HepG2 (cell line): ENCODE data around the gene TSHB. TPM values are rescaled to one million over a fixed set of nuclear protein-coding genes. Genes with fewer than 3 reads are reported as not detected.

Experiments used
- ATAC-seq: fragments of 200-7000 bp; cut with Tn5 transposase; 3 replicates; pipeline ENCODE4 v1.9.1; 2020; ENCODE audit warnings: mild to moderate bottlenecking, moderate library complexity
- BruUV-seq: library from RNA; stranded (reverse); fragments of 400-500 nt; replicated peaks from 2 replicates; lab custom pipeline; 2021; lab: Mats Ljungman, UMichigan
- CTCF ChIA-PET: fragments of 300-600 bp; formaldehyde crosslinking; extraction: SDS; loops from one replicate; lab custom pipeline; 2021; ENCODE audit warnings: low total read pairs, inconsistent platforms, low intra/inter-chr PET ratio; lab: Yijun Ruan, JAX
- POLR2A ChIA-PET: fragments of 350-600 bp; sonication (Branson Sonifier 250); formaldehyde crosslinking; loops from one replicate; lab custom pipeline; 2020; ENCODE audit warnings: antibody characterized with exemption, inconsistent platforms; lab: Yijun Ruan, JAX
- DNase-seq: peaks from one replicate; pipeline ENCODE4 v3.0.0-alpha.2; 2015; ENCODE audit warnings: low spot score
- FAIRE-seq: peaks from 3 replicates; lab custom pipeline; 2011; peaks lifted over from hg19 to GRCh38; lab: Jason Lieb, UNC
- H2AFZ ChIP-seq: one replicate; pipeline ENCODE4 v1.6.1; 2011; ENCODE audit warnings: low read length, inconsistent platforms
- H3K27ac ChIP-seq: fragments of 300-600 bp; 3 replicates; pipeline ENCODE4 v1.8.0; 2011; ENCODE audit warnings: mixed run types, mild to moderate bottlenecking, mixed read lengths, low read length, inconsistent platforms; ENCODE audit not compliant: insufficient read depth; ENCODE audit errors: extremely low read length
- H3K27me3 ChIP-seq, 2 experiments: fragments of 200-600 bp in 1 of 2; 2 replicates in 1 of 2; 3 replicates in 1 of 2; pipeline versions ENCODE4 v1.6.0 to v1.8.0; 2011; ENCODE audit warnings: low read length in 2 of 2, mild to moderate bottlenecking in 2 of 2, moderate library complexity in 2 of 2, inconsistent platforms in 1 of 2; ENCODE audit not compliant: insufficient read depth in 2 of 2, control insufficient read depth in 1 of 2
- H3K36me3 ChIP-seq, 2 experiments: fragments of 200-600 bp in 1 of 2; replicated peaks in 1 of 2; 2 replicates in 1 of 2; 3 replicates in 1 of 2; pipeline versions ENCODE4 v1.5.1 to v1.8.0; 2011; ENCODE audit warnings: low read length in 2 of 2, inconsistent platforms in 1 of 2; ENCODE audit not compliant: insufficient read depth in 2 of 2, control insufficient read depth in 1 of 2
- H3K4me1 ChIP-seq: 2 replicates; pipeline ENCODE4 v1.5.1; 2012; ENCODE audit warnings: low read length, inconsistent platforms; ENCODE audit not compliant: insufficient read depth
- H3K4me2 ChIP-seq: 2 replicates; pipeline ENCODE4 v1.6.0; 2011; ENCODE audit warnings: low read depth, low read length, inconsistent platforms
- H3K4me3 ChIP-seq, 3 experiments: fragments of 200-600 bp in 1 of 3; sonication (generic), shearing (Covaris generic) in 1 of 3; replicated peaks in 1 of 3; 2 replicates each; pipeline ENCODE4 v1.5.1; 2011 to 2016; ENCODE audit warnings: low read length in 3 of 3, inconsistent platforms in 2 of 3, low read depth in 2 of 3, mild to moderate bottlenecking in 2 of 3, control low read depth in 1 of 3, mixed read lengths in 1 of 3; ENCODE audit not compliant: insufficient read depth in 1 of 3
- H3K79me2 ChIP-seq: one replicate; pipeline ENCODE4 v1.6.1; 2011; ENCODE audit warnings: low read length, inconsistent platforms; ENCODE audit not compliant: insufficient read depth
- H3K9ac ChIP-seq: 2 replicates; pipeline ENCODE4 v1.6.0; 2011; ENCODE audit warnings: mild to moderate bottlenecking, low read depth, low read length, inconsistent platforms; ENCODE audit not compliant: insufficient read depth
- H3K9me3 ChIP-seq: 2 replicates; pipeline ENCODE4 v1.5.1; 2012; ENCODE audit warnings: mild to moderate bottlenecking, low read length
- H4K20me1 ChIP-seq: 2 replicates; pipeline ENCODE4 v1.6.0; 2011; ENCODE audit warnings: inconsistent platforms, mild to moderate bottlenecking, low read length, moderate library complexity; ENCODE audit not compliant: insufficient read depth
- GTF3A ChIP-seq: sonication (generic); formaldehyde crosslinking; conservative IDR thresholded peaks from 2 replicates; pipeline ENCODE4 v1.4.0; 2020; ENCODE audit warnings: mild to moderate bottlenecking, missing genetic modification reagents
- IRF9 ChIP-seq: sonication (generic); formaldehyde crosslinking; IDR thresholded peaks from 2 replicates; pipeline ENCODE4 v1.8.0; 2022; ENCODE audit warnings: missing genetic modification reagents, mild to moderate bottlenecking, borderline replicate concordance
- KDM4B ChIP-seq: sonication (generic); formaldehyde crosslinking; IDR thresholded peaks from 2 replicates; pipeline ENCODE4 v1.4.0; 2020; ENCODE audit warnings: missing genetic modification reagents
- MAFG ChIP-seq: sonication (generic); formaldehyde crosslinking; IDR thresholded peaks from 2 replicates; pipeline ENCODE4 v1.5.1; 2020; ENCODE audit warnings: mild to moderate bottlenecking, missing genetic modification reagents
- MXI1 ChIP-seq: IDR thresholded peaks from 3 replicates; pipeline ENCODE4 v1.6.1; 2012; ENCODE audit warnings: low read depth, low read length, inconsistent platforms, borderline replicate concordance
- RAD21 ChIP-seq: fragments of 450-650 bp; formaldehyde crosslinking; IDR thresholded peaks from 2 replicates; pipeline ENCODE4 v1.5.0; 2020; ENCODE audit warnings: mild to moderate bottlenecking
- SAFB2 ChIP-seq: sonication (generic); formaldehyde crosslinking; IDR thresholded peaks from 2 replicates; pipeline ENCODE4 v1.5.1; 2020; ENCODE audit warnings: missing genetic modification reagents, low read depth, mild to moderate bottlenecking, borderline replicate concordance
- TP53 ChIP-seq: sonication (generic); formaldehyde crosslinking; conservative IDR thresholded peaks from 2 replicates; pipeline ENCODE4 v1.4.0; 2020; ENCODE audit warnings: missing genetic modification reagents
- ZNF350 ChIP-seq: sonication (generic); formaldehyde crosslinking; IDR thresholded peaks from 2 replicates; pipeline ENCODE4 v1.4.0; 2020; ENCODE audit warnings: mild to moderate bottlenecking, low read depth, missing genetic modification reagents, borderline replicate concordance
- ZNF776 ChIP-seq: sonication (generic); formaldehyde crosslinking; IDR thresholded peaks from 2 replicates; pipeline ENCODE4 v1.4.0; 2020; ENCODE audit warnings: mild to moderate bottlenecking, missing genetic modification reagents
- ZNF788 ChIP-seq: sonication (generic); formaldehyde crosslinking; IDR thresholded peaks from 2 replicates; pipeline ENCODE4 v1.5.0; 2020; ENCODE audit warnings: mild to moderate bottlenecking, missing genetic modification reagents, borderline replicate concordance
- WGBS: methylation state at CpG from one replicate; pipeline ENCODE4 v1.1.6; 2017; ENCODE audit warnings: low lambda C conversion rate; 5-methylcytosine and 5-hydroxymethylcytosine counted together
- in situ Hi-C: cut with HindIII; loops from 2 replicates; pipeline ENCODE4 v1.10.0; 2017; ENCODE audit warnings: low pct_unique_long_range_greater_than_20kb; ENCODE audit not compliant: extremely low pct_ligation_motif_present
- intact Hi-C: fragments of 100-400 bp; cut with micrococcal nuclease; formaldehyde crosslinking; loops from one replicate; pipeline ENCODE4 v1.10.0; 2022; ENCODE audit not compliant: unreplicated experiment
- polyA plus RNA-seq, 8 experiments: library from polyadenylated mRNA; depleted of rRNA in 3 of 8; stranded (reverse) in 7 of 8; unstranded in 1 of 8; fragments of >200 nt; fragmentation: Illumina TruSeq in 4 of 8; extraction: Trizol in 4 of 8; gene quantifications; 2 replicates each; pipeline versions ENCODE4 v1.2.1 to v1.2.3, GENCODE V29; 2011 to 2016; ENCODE audit warnings: low read depth in 4 of 8, missing spikeins in 1 of 8, mixed read lengths in 1 of 8; ENCODE audit not compliant: insufficient read depth in 1 of 8
- total RNA-seq, 5 experiments: library from RNA; depleted of rRNA; stranded (reverse); fragments of >200 nt; fragmentation: Illumina TruSeq; extraction: Trizol; gene quantifications; 2 replicates each; pipeline ENCODE4 v1.2.3, GENCODE V29; 2016; ENCODE audit warnings: low read depth in 1 of 5
- TF ChIP-seq, protein P1 (sequence below): IDR thresholded peaks from 2 replicates; pipeline ENCODE4 v1.6.1; 2016; ENCODE audit warnings: missing biosample characterization, missing genetic modification reagents, low read depth

Gene TSHB
- total and polyA plus RNA-seq, 2 of the 13 experiments (the other 11 are each of a cell fraction or from before 2014, with no cell fraction given) = not detected

GRCh38 chr1:115035652-115036051 is 6.0 kb downstream of the TSHB start:
- H3K4me1 ChIP-seq = peaks cover 29% of the 10 kb centered on the region
- CTCF ChIA-PET = no interaction called here
- H3K27ac ChIP-seq = no peak overlapping the region
- intact Hi-C loops (loop anchor here (10.0 kb wide), 1 partner anchor 251 kb away; the partner anchor contains the start of gene SIKE1), in situ Hi-C loops (no loop called here)
- H3K36me3 ChIP-seq = no peaks in the 10 kb centered on the region
- H3K4me3 ChIP-seq = no peak overlapping the region
- no peak overlapping the region for H3K9ac ChIP-seq
- no peak for FAIRE-seq
- no TSS peak for BruUV-seq
- no peaks in the 10 kb centered on the region for H3K79me2 ChIP-seq
- H4K20me1 ChIP-seq = no peaks in the 10 kb centered on the region
- 100% methylated on average over 1 of the region's 1 CpG for WGBS
- POLR2A ChIA-PET = no interaction called here
- no peaks in the 10 kb centered on the region for H3K27me3 ChIP-seq
- H3K4me2 ChIP-seq = no peak overlapping the region
- no peak overlapping the region for H2AFZ ChIP-seq
- H3K9me3 ChIP-seq = no peaks in the 10 kb centered on the region
- no peak for ATAC-seq
- TF ChIP-seq IRF9 (CRISPR knock-in tag) = no peak
- no peak for TF ChIP-seq ZNF350 (CRISPR knock-in tag)
- TF ChIP-seq GTF3A (CRISPR knock-in tag) = no peak
- no peak for TF ChIP-seq MXI1
- TF ChIP-seq ZNF788 (CRISPR knock-in tag) = no peak
- TF ChIP-seq SAFB2 = no peak
- no peak for TF ChIP-seq TP53 (CRISPR knock-in tag)
- TF ChIP-seq RAD21 (CRISPR knock-in tag) = no peak
- no peak for TF ChIP-seq KDM4B
- no peak for TF ChIP-seq ZNF776
- TF ChIP-seq, protein P1, sequence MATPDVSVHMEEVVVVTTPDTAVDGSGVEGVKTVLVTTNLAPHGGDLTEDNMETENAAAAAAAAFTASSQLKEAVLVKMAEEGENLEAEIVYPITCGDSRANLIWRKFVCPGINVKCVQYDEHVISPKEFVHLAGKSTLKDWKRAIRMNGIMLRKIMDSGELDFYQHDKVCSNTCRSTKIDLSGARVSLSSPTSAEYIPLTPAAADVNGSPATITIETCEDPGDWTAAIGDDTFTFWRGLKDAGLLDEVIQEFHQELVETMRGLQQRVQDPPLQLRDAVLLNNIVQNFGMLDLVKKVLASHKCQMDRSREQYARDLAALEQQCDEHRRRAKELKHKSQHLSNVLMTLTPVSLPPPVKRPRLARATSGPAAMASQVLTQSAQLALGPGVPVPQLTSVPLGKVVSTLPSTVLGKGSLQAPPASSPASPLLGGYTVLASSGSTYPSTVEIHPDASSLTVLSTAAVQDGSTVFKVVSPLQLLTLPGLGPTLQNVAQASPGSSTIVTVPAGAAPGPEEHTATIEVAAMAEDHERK (CRISPR knock-in tag) = no peak
- no peak for TF ChIP-seq MAFG (CRISPR knock-in tag)
- DNase-seq = no peak
